ENCODE data around the gene ZNF574. TPM values are rescaled to one million over a fixed set of nuclear protein-coding genes. Genes with fewer than 3 reads are reported as not detected.

ZNF574 gene
- total and polyA plus RNA-seq, 2 donors (not counting 3 experiments of a cell fraction or from before 2014, with no cell fraction given): 13.6 to 15.3 TPM

- H3K9me1 ChIP-seq (replicated peaks; ENCODE audit: control insufficient read depth, extremely low read depth, insufficient read depth, low read length): no peaks in the 10 kb centered on the region
- CTCF ChIA-PET: interaction anchor here (1.1 to 1.9 kb wide), 2 partner anchors 12 to 20 kb away, joined by 4 to 6 read pairs; no protein-coding TSS in a partner anchor
- TF ChIP-seq GATA2 (IDR thresholded peaks at IDR 0.05; ENCODE audit: insufficient read depth, insufficient read length, low read depth, low read length) (no peak), JUN (IDR thresholded peaks at IDR 0.05; ENCODE audit: borderline replicate concordance, insufficient read depth, insufficient read length, low read depth) (no peak)
- no peaks in the 10 kb centered on the region for H4K20me1 ChIP-seq (replicated peaks; ENCODE audit: control insufficient read depth, extremely low read depth, insufficient read depth, low read length)
- no peaks in the 10 kb centered on the region for H3K79me2 ChIP-seq (ENCODE audit: control insufficient read depth, insufficient read depth, low read length)
- FAIRE-seq: no peak
- H3K27me3 ChIP-seq (ENCODE audit: control insufficient read depth in 2 of 2, insufficient read depth in 2 of 2, low read length in 2 of 2): no peaks in the 10 kb centered on the region
- H3K4me3 ChIP-seq (replicated peaks in 1 of 3; ENCODE audit: insufficient read depth in 1 of 3, low read depth in 1 of 3, low read length in 3 of 3): no peak overlapping the region
- no peak overlapping the region for H3K9ac ChIP-seq (replicated peaks; ENCODE audit: extremely low read depth, insufficient read depth, low read length)
- dilution Hi-C loops (cut with MboI; ENCODE audit: extremely low pct_ligation_motif_present, low sequenced_read_pairs): no loop called here
- no peaks in the 10 kb centered on the region for H3K36me3 ChIP-seq (ENCODE audit: control insufficient read depth in 2 of 2, extremely low read depth in 1 of 2, insufficient read depth in 2 of 2, low read length in 2 of 2)
- no peaks in the 10 kb centered on the region for H3K9me3 ChIP-seq (replicated peaks; ENCODE audit: control insufficient read depth, insufficient read depth, low read length)
- no peak overlapping the region for H3K4me2 ChIP-seq (ENCODE audit: insufficient read depth, low read length)
- no peak overlapping the region for H2AFZ ChIP-seq (ENCODE audit: low read depth, low read length)
- no peak overlapping the region for H3K27ac ChIP-seq (ENCODE audit: insufficient read depth, low read depth, low read length)
- peaks cover 22% of the 10 kb centered on the region for H3K4me1 ChIP-seq (ENCODE audit: control insufficient read depth, extremely low read depth, insufficient read depth, low read length)
- BruUV-seq (replicated peaks): no TSS peak
- POLR2A ChIA-PET: interaction anchor here (0.6 kb wide), 1 partner anchor 216 kb away, joined by 4 read pairs; no protein-coding TSS in a partner anchor
- intact Hi-C loops (cut with micrococcal nuclease): loop anchor here (2.0 kb wide), 1 partner anchor 135 kb away; the partner anchor contains the start of gene RABAC1
- DNase-seq (ENCODE audit: low read depth, low spot score): no peak
Observed at GRCh38 chr19:42093505-42093904, 17.5 kb downstream of the ZNF574 start.

GRCh38 chr19:42093926-42094325 lies 18.0 kb downstream of the ZNF574 start:
- no peak overlapping the region for H2AFZ ChIP-seq (ENCODE audit: low read depth, low read length)
- peaks cover 18% of the 10 kb centered on the region for H3K4me1 ChIP-seq (ENCODE audit: control insufficient read depth, extremely low read depth, insufficient read depth, low read length)
- no peaks in the 10 kb centered on the region for H3K9me1 ChIP-seq (replicated peaks; ENCODE audit: control insufficient read depth, extremely low read depth, insufficient read depth, low read length)
- intact Hi-C loops (cut with micrococcal nuclease) (loop anchor here (2.0 kb wide), 1 partner anchor 135 kb away; the partner anchor contains the start of gene RABAC1), dilution Hi-C loops (cut with MboI; ENCODE audit: extremely low pct_ligation_motif_present, low sequenced_read_pairs) (no loop called here)
- H3K27me3 ChIP-seq (ENCODE audit: control insufficient read depth in 2 of 2, insufficient read depth in 2 of 2, low read length in 2 of 2): no peaks in the 10 kb centered on the region
- FAIRE-seq (peak; percentile 83), DNase-seq (ENCODE audit: low read depth, low spot score) (peak; percentile 21)
- TF ChIP-seq POLR2A (IDR thresholded peaks at IDR 0.05; ENCODE audit: low read depth, low read length) (no peak), POLR2AphosphoS5 (IDR thresholded peaks at IDR 0.05; ENCODE audit: insufficient read depth, low read depth, low read length) (no peak), MAX (IDR thresholded peaks at IDR 0.05; ENCODE audit: insufficient read depth, insufficient read length) (no peak), GATA2 (IDR thresholded peaks at IDR 0.05; ENCODE audit: insufficient read depth, insufficient read length, low read depth, low read length) (no peak), MYC (IDR thresholded peaks at IDR 0.05; ENCODE audit: low read depth, low read length) (no peak), FOS (IDR thresholded peaks at IDR 0.05; ENCODE audit: borderline replicate concordance, insufficient read depth, low read length) (no peak), CTCF (IDR thresholded peaks at IDR 0.05; ENCODE audit: extremely low read depth in 1 of 2, insufficient read depth in 1 of 2, low read depth in 1 of 2, low read length in 2 of 2) (no peak), EZH2 (IDR thresholded peaks at IDR 0.05; ENCODE audit: borderline replicate concordance, low read depth, low read length, severe bottlenecking) (no peak), JUN (IDR thresholded peaks at IDR 0.05; ENCODE audit: borderline replicate concordance, insufficient read depth, insufficient read length, low read depth) (no peak)
- POLR2A ChIA-PET: no interaction called here
- H3K4me3 ChIP-seq (replicated peaks in 1 of 3; ENCODE audit: insufficient read depth in 1 of 3, low read depth in 1 of 3, low read length in 3 of 3): no peak overlapping the region
- no peak overlapping the region for H3K27ac ChIP-seq (ENCODE audit: insufficient read depth, low read depth, low read length)
- no peak overlapping the region for H3K4me2 ChIP-seq (ENCODE audit: insufficient read depth, low read length)
- no peak overlapping the region for H3K9ac ChIP-seq (replicated peaks; ENCODE audit: extremely low read depth, insufficient read depth, low read length)
- H3K79me2 ChIP-seq (ENCODE audit: control insufficient read depth, insufficient read depth, low read length): no peaks in the 10 kb centered on the region
- H3K36me3 ChIP-seq (ENCODE audit: control insufficient read depth in 2 of 2, extremely low read depth in 1 of 2, insufficient read depth in 2 of 2, low read length in 2 of 2): no peaks in the 10 kb centered on the region
- BruUV-seq (replicated peaks): no TSS peak
- no peaks in the 10 kb centered on the region for H4K20me1 ChIP-seq (replicated peaks; ENCODE audit: control insufficient read depth, extremely low read depth, insufficient read depth, low read length)
- CTCF ChIA-PET: interaction anchor here (1.1 to 1.9 kb wide), 2 partner anchors 12 to 20 kb away, joined by 4 to 6 read pairs; no protein-coding TSS in a partner anchor
- H3K9me3 ChIP-seq (replicated peaks; ENCODE audit: control insufficient read depth, insufficient read depth, low read length): no peaks in the 10 kb centered on the region

Measured in endothelial cell of umbilical vein (primary cell).